Measurements from ENCODE around the gene STX8.

DNA sequence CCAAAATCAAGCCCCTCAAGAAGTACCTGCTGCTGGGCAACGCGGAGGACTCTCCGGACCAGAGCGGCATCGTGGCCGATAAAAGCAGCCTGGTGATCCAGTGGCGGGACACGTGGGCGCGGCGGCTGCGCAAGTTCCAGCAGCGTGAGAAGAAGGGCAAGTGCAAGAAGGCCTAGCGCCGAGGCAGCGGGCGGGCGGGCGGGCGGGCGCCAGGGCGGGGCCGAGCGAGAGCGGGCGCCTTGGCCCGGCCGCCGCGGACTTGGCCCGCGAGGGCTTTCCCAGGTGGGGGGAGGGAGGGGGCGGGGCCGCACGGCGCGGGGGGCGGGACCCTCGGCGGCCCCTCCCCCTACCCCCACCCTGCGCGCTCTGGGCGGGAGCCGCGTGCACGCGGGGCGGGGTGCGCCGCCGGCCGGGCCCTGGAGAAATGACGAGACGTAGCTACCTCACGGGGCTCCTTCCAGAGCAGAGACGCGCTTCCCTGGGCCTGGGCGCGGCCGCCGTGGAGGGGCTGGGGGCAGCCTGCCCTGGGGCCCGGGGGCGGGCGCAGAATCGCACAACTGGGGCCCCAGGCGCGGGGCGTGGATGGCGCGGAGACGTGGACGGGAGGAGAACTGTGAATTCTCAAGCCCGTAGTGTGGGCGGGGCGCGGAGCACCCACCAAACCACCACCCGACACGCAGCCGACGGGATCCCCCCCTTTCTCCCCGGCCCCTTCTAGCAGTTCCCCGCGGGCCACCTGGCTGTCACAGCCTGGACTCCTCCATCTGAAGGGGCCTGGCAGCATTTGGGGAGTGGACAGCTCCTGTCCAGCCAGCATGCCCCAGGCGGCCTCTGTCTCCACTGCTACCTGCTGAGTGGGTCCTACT, 335.6 kb downstream of the STX8 start:
- TF ChIP-seq, protein P1, sequence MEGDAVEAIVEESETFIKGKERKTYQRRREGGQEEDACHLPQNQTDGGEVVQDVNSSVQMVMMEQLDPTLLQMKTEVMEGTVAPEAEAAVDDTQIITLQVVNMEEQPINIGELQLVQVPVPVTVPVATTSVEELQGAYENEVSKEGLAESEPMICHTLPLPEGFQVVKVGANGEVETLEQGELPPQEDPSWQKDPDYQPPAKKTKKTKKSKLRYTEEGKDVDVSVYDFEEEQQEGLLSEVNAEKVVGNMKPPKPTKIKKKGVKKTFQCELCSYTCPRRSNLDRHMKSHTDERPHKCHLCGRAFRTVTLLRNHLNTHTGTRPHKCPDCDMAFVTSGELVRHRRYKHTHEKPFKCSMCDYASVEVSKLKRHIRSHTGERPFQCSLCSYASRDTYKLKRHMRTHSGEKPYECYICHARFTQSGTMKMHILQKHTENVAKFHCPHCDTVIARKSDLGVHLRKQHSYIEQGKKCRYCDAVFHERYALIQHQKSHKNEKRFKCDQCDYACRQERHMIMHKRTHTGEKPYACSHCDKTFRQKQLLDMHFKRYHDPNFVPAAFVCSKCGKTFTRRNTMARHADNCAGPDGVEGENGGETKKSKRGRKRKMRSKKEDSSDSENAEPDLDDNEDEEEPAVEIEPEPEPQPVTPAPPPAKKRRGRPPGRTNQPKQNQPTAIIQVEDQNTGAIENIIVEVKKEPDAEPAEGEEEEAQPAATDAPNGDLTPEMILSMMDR (IDR thresholded peaks at IDR 0.05; ENCODE audit: borderline replicate concordance, extremely low read depth, low read length, poor library complexity, severe bottlenecking): no peak
- no peak for TF ChIP-seq EZH2 (IDR thresholded peaks at IDR 0.05; ENCODE audit: borderline replicate concordance, low read depth, low read length, severe bottlenecking)

Data from DND-41 (cell line).